HEK293 (cell line): ENCODE results near the gene DPP6.

ENCODE experiments used
- CTCF ChIP-seq: fragments of 450-650 bp; formaldehyde crosslinking; IDR thresholded peaks from 2 replicates; pipeline ENCODE4 v1.5.1; 2016; ENCODE audit warnings: missing biosample characterization, missing genetic modification characterization
- KLF10 ChIP-seq: fragments of 450-650 bp; IDR thresholded peaks from 2 replicates; pipeline ENCODE4 v1.5.1; 2018; ENCODE audit warnings: missing biosample characterization, mild to moderate bottlenecking, missing genetic modification characterization
- PBX3 ChIP-seq: sonication (generic); formaldehyde crosslinking; IDR thresholded peaks from 2 replicates; pipeline ENCODE4 v1.8.1; 2022; ENCODE audit warnings: mild to moderate bottlenecking, moderate library complexity, missing genetic modification reagents
- ZNF23 ChIP-seq: fragments of 450-650 bp; formaldehyde crosslinking; IDR thresholded peaks from 2 replicates; pipeline ENCODE4 v1.5.1; 2016; ENCODE audit warnings: missing biosample characterization, missing genetic modification characterization, borderline replicate concordance
- ZNF785 ChIP-seq: fragments of 450-650 bp; formaldehyde crosslinking; IDR thresholded peaks from 2 replicates; pipeline ENCODE4 v1.5.1; 2016; ENCODE audit warnings: missing biosample characterization, missing genetic modification characterization
- ZSCAN16 ChIP-seq: fragments of 450-650 bp; formaldehyde crosslinking; IDR thresholded peaks from 2 replicates; pipeline ENCODE4 v1.5.1; 2016; ENCODE audit warnings: missing biosample characterization, missing genetic modification characterization

DNA sequence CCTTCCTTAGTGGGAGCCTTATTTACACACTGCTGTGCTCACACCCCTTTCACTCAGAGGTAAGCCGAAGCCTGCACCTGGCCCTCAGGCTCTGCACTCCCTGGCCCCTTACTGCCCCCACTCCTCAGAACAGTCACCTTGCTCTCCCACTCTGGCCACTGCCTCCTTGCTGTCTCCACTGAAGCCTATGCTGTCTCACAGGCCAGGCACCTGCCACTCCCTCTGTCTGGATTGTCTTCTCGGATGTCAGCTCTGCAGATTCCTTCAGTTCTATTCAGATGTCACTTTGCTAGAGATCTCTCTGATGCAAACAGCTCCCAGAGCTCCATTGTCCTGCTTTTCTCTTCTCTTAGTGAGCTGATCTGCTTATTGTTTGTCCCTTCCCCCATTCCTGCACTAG lies 390.7 kb downstream of the DPP6 start:
- no peak for TF ChIP-seq CTCF (tag by site-specific recombination)
- no peak for TF ChIP-seq PBX3 (CRISPR knock-in tag)
- no peak for TF ChIP-seq ZNF23
- TF ChIP-seq ZNF785 (tag by site-specific recombination) = no peak
- TF ChIP-seq ZSCAN16 = no peak
- TF ChIP-seq KLF10 (tag by site-specific recombination) = no peak
